B cell (primary cell): ENCODE data around the gene GLT1D1.

Source experiments
- CTCF ChIP-seq: fragments of 200-600 bp; IDR thresholded peaks from one replicate; pipeline ENCODE4 v1.8.0; 2022; ENCODE audit warnings: antibody characterized with exemption, mild to moderate bottlenecking
- EZH2 ChIP-seq: IDR thresholded peaks from 2 replicates; pipeline ENCODE4 v1.6.1; 2012; ENCODE audit warnings: borderline replicate concordance, low read depth, mild to moderate bottlenecking, moderate library complexity, low read length; ENCODE audit not compliant: insufficient read depth, poor library complexity, severe bottlenecking

GRCh38 chr12:128968668-128969067 lies 115.4 kb downstream of the GLT1D1 start:
- TF ChIP-seq CTCF (no peak), EZH2 (no peak)
